Right atrium auricular region (tissue), 2 donors: ENCODE results near the gene SMYD4. TPM values are rescaled to one million over a fixed set of nuclear protein-coding genes. Genes with fewer than 3 reads are reported as not detected.

ENCODE experiments used
- DNase-seq: peaks from one replicate; pipeline ENCODE4 v3.0.0-alpha.2; 2019; ENCODE audit warnings: low spot score
- H3K27ac ChIP-seq, 2 donors: fragments of 200-600 bp; sonication (generic); 1 replicate in 1 of 2; 2 replicates in 1 of 2; pipeline ENCODE4 v1.5.1; 2016 to 2019
- H3K27me3 ChIP-seq, 2 donors: fragments of 200-600 bp; sonication (generic); one replicate each; pipeline versions ENCODE4 v1.5.1 to v1.6.0; 2017 to 2019
- H3K36me3 ChIP-seq: fragments of 200-600 bp; sonication (generic); one replicate; pipeline ENCODE4 v1.5.1; 2016
- H3K4me1 ChIP-seq, 2 donors: fragments of 200-600 bp; sonication (generic); one replicate each; pipeline versions ENCODE4 v1.5.1 to v1.6.0; 2017 to 2019
- H3K4me3 ChIP-seq, 2 donors: fragments of 200-600 bp; sonication (generic); 1 replicate in 1 of 2; 2 replicates in 1 of 2; pipeline ENCODE4 v1.5.1; 2017 to 2019; ENCODE audit warnings: mild to moderate bottlenecking in 1 of 2, moderate library complexity in 1 of 2
- H3K9me3 ChIP-seq, 2 donors: fragments of 200-600 bp; sonication (generic); one replicate each; pipeline ENCODE4 v1.5.1; 2019
- CTCF ChIP-seq, 2 donors: fragments of 200-600 bp; sonication (generic); IDR thresholded peaks; one replicate each; pipeline ENCODE4 v1.5.1; 2019; ENCODE audit warnings: antibody characterized with exemption in 2 of 2
- total RNA-seq, 2 donors: library from RNA; depleted of rRNA; stranded (reverse); fragments of >200 nt; gene quantifications; one replicate each; pipeline ENCODE4 v1.1.0, GENCODE V29; 2016

SMYD4 gene
- total RNA-seq, 2 donors from 2014 or later = 6.2 to 7.1 TPM

- TF ChIP-seq CTCF (IDR thresholded peaks at IDR 0.05) = no peak
- no peak for DNase-seq
- H3K9me3 ChIP-seq = no peaks in the 10 kb centered on the region
- H3K4me3 ChIP-seq = no peak overlapping the region
- H3K4me1 ChIP-seq = no peaks in the 10 kb centered on the region
- peaks cover 27% of the 10 kb centered on the region for H3K36me3 ChIP-seq
- H3K27me3 ChIP-seq = no peaks in the 10 kb centered on the region
- no peak overlapping the region for H3K27ac ChIP-seq
These were observed 42.6 kb upstream of the SMYD4 start for GRCh38 chr17:1872254-1872653.

GRCh38 chr17:1871756-1872155, 42.1 kb upstream of the SMYD4 start:
- DNase-seq = no peak
- Histone ChIP-seq H3K27me3 (no peaks in the 10 kb centered on the region), H3K27ac (no peak overlapping the region), H3K4me1 (no peaks in the 10 kb centered on the region), H3K4me3 (no peak overlapping the region), H3K9me3 (no peaks in the 10 kb centered on the region), H3K36me3 (peaks cover 22% of the 10 kb centered on the region)
- TF ChIP-seq CTCF (IDR thresholded peaks at IDR 0.05) = no peak

GRCh38 chr17:1870592-1870991, 40.9 kb upstream of the SMYD4 start:
- no peak for DNase-seq
- no peak for TF ChIP-seq CTCF (IDR thresholded peaks at IDR 0.05)
- H3K4me1 ChIP-seq = no peaks in the 10 kb centered on the region
- no peak overlapping the region for H3K27ac ChIP-seq
- peaks cover 11% of the 10 kb centered on the region for H3K36me3 ChIP-seq
- H3K9me3 ChIP-seq = no peaks in the 10 kb centered on the region
- no peak overlapping the region for H3K4me3 ChIP-seq
- no peaks in the 10 kb centered on the region for H3K27me3 ChIP-seq

- H3K9me3 ChIP-seq = no peaks in the 10 kb centered on the region
- H3K4me3 ChIP-seq = no peak overlapping the region
- no peak for TF ChIP-seq CTCF (IDR thresholded peaks at IDR 0.05)
- H3K4me1 ChIP-seq = no peaks in the 10 kb centered on the region
- no peaks in the 10 kb centered on the region for H3K27me3 ChIP-seq
- no peaks in the 10 kb centered on the region for H3K36me3 ChIP-seq
- no peak overlapping the region for H3K27ac ChIP-seq
- DNase-seq = no peak
These were observed 38.4 kb upstream of the SMYD4 start for GRCh38 chr17:1868090-1868489.

GRCh38 chr17:1867307-1867706, 37.6 kb upstream of the SMYD4 start:
- Histone ChIP-seq H3K4me3 (no peak overlapping the region), H3K4me1 (no peaks in the 10 kb centered on the region), H3K27ac (no peak overlapping the region), H3K27me3 (no peaks in the 10 kb centered on the region), H3K9me3 (no peaks in the 10 kb centered on the region), H3K36me3 (no peaks in the 10 kb centered on the region)
- no peak for DNase-seq
- no peak for TF ChIP-seq CTCF (IDR thresholded peaks at IDR 0.05)

- H3K27ac ChIP-seq = no peak overlapping the region
- H3K27me3 ChIP-seq = no peaks in the 10 kb centered on the region
- peak in 1 of 2 donors; percentile 66 for TF ChIP-seq CTCF (IDR thresholded peaks at IDR 0.05)
- no peaks in the 10 kb centered on the region for H3K9me3 ChIP-seq
- DNase-seq = no peak
- H3K4me1 ChIP-seq = no peaks in the 10 kb centered on the region
- H3K4me3 ChIP-seq = no peak overlapping the region
- H3K36me3 ChIP-seq = no peaks in the 10 kb centered on the region
These were observed 35.7 kb upstream of the SMYD4 start for GRCh38 chr17:1865252-1866037.
